GM12864 (cell line): ENCODE data around the gene GPALPP1.
"Not testable (repeated sequence)": the region's sequence is repeated elsewhere in the genome, so short reads cannot be mapped to it uniquely, and the experiment has no call there.

Experiments used
- DNase-seq: peaks from one replicate; pipeline ENCODE4 v3.0.0-alpha.2; 2011; ENCODE audit warnings: low read depth
- H3K4me3 ChIP-seq: 2 replicates; pipeline ENCODE4 v1.5.1; 2011; ENCODE audit warnings: mild to moderate bottlenecking, low read depth, low read length, control low read depth
- TF ChIP-seq, protein P1 (sequence below): IDR thresholded peaks from 2 replicates; pipeline ENCODE4 v1.5.1; 2011; ENCODE audit warnings: low read depth, mild to moderate bottlenecking, moderate library complexity, low read length, control low read depth, inconsistent platforms; ENCODE audit errors: missing control alignments

Gene GPALPP1, protein sequence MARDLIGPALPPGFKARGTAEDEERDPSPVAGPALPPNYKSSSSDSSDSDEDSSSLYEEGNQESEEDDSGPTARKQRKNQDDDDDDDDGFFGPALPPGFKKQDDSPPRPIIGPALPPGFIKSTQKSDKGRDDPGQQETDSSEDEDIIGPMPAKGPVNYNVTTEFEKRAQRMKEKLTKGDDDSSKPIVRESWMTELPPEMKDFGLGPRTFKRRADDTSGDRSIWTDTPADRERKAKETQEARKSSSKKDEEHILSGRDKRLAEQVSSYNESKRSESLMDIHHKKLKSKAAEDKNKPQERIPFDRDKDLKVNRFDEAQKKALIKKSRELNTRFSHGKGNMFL

DNA sequence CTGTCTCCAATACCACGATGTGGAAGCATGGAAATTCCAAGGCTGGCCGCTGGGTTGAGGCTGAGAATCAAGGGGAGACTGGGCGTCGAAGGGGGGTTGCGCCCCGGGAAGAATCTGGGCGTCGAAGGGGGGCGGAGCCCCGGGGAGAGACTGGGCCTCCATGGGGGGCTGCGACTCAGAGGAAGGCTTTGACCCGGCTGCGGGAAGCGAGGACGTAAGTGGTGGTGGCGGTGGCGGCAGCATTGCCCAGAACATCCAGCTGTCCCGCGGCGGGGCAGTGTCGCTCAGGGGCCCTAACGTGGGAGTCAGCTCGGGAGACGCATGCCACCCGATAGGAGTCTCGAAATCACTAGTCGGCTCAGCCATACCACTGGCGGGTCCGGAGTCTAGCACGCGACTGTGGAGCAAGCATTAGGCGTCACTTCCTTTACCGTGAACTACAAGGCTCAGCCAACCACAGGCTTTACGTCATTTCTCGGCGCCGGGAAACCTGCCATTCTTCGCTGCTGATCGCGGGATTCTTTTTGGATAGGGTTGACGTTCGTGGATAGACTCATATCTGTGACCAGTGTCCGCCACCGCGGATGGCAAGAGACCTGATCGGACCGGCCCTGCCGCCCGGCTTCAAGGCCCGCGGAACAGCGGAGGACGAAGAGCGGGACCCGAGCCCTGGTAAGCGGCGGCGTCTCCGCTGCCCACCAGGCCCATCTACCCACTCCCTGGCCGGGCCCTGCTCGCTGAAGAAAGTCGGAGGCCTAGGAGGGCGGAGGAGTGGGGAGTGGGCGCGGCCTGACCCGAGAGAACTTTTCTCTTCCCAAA is at the start of gene GPALPP1, which contains the start of gene NUFIP1:
Gene GPALPP1, plus strand, starts transcription at position 468 of the 819 bp plus-strand sequence. Its CDS starts 117 bp downstream, at position 585.
Gene NUFIP1, minus strand, starts transcription at position 401 of the 819 bp plus-strand sequence. Its CDS starts 35 bp downstream, at position 366.
- peak within 1 kb of the TSS; percentile 90 for H3K4me3 ChIP-seq
- peak; percentile 75 for DNase-seq

DNA sequence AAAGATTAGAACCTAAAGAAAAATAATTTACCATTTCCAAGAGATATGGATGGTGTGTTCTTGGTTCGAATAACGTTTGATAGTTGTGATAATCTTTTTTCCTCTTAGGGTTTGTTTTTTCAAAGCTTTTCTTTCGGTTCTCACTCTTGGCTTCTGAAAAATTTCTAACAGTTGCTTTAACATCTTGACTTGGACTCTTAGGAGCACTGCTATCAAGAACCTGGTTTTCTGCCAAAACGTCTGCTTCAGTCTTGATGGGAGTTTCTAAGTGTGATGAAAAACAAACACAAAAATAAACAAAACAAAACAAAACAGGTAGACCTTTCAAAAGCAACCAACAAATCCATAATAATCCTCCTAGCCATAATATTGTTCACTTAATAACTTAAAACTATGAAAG is 45.9 kb upstream of the GPALPP1 start:
- H3K4me3 ChIP-seq, DNase-seq: not testable (repeated sequence)

More for the DNA sequence above, at the start of gene GPALPP1, which contains the start of gene NUFIP1:
- TF ChIP-seq, protein P1, sequence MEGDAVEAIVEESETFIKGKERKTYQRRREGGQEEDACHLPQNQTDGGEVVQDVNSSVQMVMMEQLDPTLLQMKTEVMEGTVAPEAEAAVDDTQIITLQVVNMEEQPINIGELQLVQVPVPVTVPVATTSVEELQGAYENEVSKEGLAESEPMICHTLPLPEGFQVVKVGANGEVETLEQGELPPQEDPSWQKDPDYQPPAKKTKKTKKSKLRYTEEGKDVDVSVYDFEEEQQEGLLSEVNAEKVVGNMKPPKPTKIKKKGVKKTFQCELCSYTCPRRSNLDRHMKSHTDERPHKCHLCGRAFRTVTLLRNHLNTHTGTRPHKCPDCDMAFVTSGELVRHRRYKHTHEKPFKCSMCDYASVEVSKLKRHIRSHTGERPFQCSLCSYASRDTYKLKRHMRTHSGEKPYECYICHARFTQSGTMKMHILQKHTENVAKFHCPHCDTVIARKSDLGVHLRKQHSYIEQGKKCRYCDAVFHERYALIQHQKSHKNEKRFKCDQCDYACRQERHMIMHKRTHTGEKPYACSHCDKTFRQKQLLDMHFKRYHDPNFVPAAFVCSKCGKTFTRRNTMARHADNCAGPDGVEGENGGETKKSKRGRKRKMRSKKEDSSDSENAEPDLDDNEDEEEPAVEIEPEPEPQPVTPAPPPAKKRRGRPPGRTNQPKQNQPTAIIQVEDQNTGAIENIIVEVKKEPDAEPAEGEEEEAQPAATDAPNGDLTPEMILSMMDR: peak; percentile 5

DNA sequence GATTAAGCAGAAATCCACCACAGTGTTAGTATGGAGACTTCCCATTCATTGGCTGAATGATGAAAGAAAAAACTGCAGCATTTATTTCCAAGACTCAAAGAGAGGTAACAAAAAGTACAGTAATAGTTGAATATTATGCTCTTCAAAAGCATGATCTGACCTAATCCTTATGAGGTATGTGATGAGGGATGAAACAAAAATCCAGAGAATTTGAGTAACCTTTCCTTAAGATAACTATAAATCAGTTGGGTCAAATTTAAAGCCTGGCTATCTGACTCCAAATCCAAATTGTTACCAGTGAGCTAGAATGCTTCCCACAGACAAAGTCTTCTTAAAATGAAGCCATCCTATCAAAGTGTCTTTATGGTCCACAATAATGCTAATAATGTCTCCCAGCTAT is 38.2 kb upstream of the GPALPP1 start:
- no peak for DNase-seq
- TF ChIP-seq, protein P1: no peak
- no peak overlapping the region for H3K4me3 ChIP-seq

DNA sequence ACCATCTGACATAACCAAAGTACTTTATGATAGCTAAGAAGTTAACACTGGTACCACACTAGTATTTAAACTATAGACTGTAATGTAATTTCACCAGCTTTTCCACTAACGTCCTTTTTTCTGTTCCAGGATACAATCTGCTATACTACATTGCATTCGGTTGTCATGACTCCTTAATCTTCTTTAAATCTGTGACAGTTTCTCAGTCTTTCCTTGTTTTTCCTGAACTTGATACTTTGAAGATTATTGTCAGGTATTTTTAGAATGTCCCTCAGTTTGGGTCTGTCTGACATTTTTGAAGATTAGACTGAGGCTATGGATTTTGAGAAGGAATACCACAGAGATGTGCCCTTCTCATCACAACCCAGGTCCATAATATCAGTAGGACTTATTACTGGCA is 36.7 kb upstream of the GPALPP1 start:
- H3K4me3 ChIP-seq: no peak overlapping the region
- DNase-seq: no peak
- TF ChIP-seq, protein P1: no peak

DNA sequence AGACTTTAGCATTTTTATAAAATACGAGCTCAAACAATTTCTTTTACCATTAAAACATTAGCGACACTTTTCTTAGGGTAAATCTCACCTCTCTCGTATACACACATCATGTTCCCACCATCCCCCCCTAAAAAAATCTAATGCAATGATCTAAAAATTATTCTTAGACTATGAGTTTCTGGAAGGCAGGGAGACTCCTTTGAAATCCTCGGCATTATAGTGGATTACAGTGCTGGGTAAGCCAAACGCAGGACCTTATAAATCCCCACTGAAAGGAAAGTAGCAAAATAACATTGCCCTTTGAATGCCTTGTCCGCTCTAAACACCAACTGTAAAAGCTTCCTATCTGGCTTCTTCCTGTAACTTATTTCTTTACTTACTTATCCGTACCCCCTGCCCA is 35.1 kb upstream of the GPALPP1 start:
- no peak for DNase-seq
- no peak overlapping the region for H3K4me3 ChIP-seq
- TF ChIP-seq, protein P1: no peak

DNA sequence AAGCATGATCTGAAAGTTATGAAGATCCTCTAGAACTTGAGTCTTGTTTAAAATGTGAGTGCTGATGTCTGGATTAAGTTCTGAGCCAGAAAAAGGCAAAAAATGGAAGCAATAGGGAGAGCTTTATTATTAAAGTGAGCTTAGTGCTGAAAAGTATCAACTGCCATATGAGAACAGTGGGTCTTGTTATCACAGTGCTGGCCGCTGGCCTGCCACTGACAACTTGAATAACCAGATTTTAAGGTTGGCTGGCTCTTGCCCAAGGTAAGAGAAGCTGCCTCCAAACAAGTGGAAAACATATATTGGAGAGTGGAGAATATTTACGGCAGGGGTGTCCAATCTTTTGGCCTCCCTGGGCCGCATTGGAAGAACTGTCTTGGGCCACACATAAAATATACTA is 33.9 kb upstream of the GPALPP1 start:
- DNase-seq: no peak
- H3K4me3 ChIP-seq: no peak overlapping the region
- TF ChIP-seq, protein P1: no peak

DNA sequence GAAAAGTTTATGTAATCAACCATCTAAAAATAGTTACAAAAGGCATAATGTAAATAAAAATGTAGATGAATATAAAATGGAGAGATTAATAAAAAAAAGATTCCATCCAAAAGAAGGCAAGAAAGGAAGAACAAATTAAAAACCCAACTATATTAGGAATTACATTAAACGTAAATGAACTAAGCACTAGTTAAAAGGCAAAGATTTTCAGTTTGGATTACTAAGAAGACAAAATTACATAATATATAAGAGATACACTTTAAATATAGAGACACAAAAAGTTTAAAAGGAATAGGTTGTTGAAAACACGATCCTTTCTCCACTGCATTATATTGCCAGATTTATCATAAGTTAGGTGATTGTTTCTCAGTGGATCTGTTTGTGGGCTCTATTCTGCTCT is 27.3 kb upstream of the GPALPP1 start:
- no peak for DNase-seq
- H3K4me3 ChIP-seq: no peak overlapping the region
- TF ChIP-seq, protein P1: no peak
